ENCODE results near the gene IGDCC3.

Gene IGDCC3

GRCh38 chr15:65377976-65378366, at the start of gene IGDCC3:
Gene IGDCC3 (minus strand): TSS chr15:65378002. CDS start chr15:65377788, 214 bp downstream.
- DNase-seq = no peak

GRCh38 chr15:65426216-65426853, 48.5 kb upstream of the IGDCC3 start:
- DNase-seq = no peak

- no peak for DNase-seq
Measured at GRCh38 chr15:65424683-65425082, 46.9 kb upstream of the IGDCC3 start.

- DNase-seq = no peak
Measured at GRCh38 chr15:65423976-65424679, 46.3 kb upstream of the IGDCC3 start.

- DNase-seq = no peak
Measured at GRCh38 chr15:65423150-65423975, 45.6 kb upstream of the IGDCC3 start.

GRCh38 chr15:65421360-65422215, 43.8 kb upstream of the IGDCC3 start:
- DNase-seq = no peak

GRCh38 chr15:65420975-65421359, 43.2 kb upstream of the IGDCC3 start:
- no peak for DNase-seq

- DNase-seq = no peak
Measured at GRCh38 chr15:65418596-65418995, 40.8 kb upstream of the IGDCC3 start.

GRCh38 chr15:65416845-65417416, 39.1 kb upstream of the IGDCC3 start:
- DNase-seq = no peak

GRCh38 chr15:65414841-65415621, 37.2 kb upstream of the IGDCC3 start:
- no peak for DNase-seq

- DNase-seq = no peak
Measured at GRCh38 chr15:65413760-65414144, 36.0 kb upstream of the IGDCC3 start.

- no peak for DNase-seq
Measured at GRCh38 chr15:65413051-65413759, 35.4 kb upstream of the IGDCC3 start.

- no peak for DNase-seq
Measured at GRCh38 chr15:65412556-65412955, 34.8 kb upstream of the IGDCC3 start.

GRCh38 chr15:65411465-65412071, 33.8 kb upstream of the IGDCC3 start:
- no peak for DNase-seq

- no peak for DNase-seq
Measured at GRCh38 chr15:65410972-65411371, 33.2 kb upstream of the IGDCC3 start.

GRCh38 chr15:65410036-65410435, 32.2 kb upstream of the IGDCC3 start:
- DNase-seq = no peak

- DNase-seq = no peak
Measured at GRCh38 chr15:65409036-65409631, 31.3 kb upstream of the IGDCC3 start.

- no peak for DNase-seq
Measured at GRCh38 chr15:65408324-65409035, 30.7 kb upstream of the IGDCC3 start.

- DNase-seq = no peak
Measured at GRCh38 chr15:65406424-65407000, 28.7 kb upstream of the IGDCC3 start.
